SK-N-SH (cell line): Measurements from ENCODE around the gene SHISAL1. TPM values are rescaled to one million over a fixed set of nuclear protein-coding genes. Genes with fewer than 3 reads are reported as not detected.

Experiments
- CTCF ChIA-PET: fragments of 300-600, 350-600 bp; formaldehyde crosslinking; extraction: SDS; loops from one replicate; lab custom pipeline; 2021; lab: Yijun Ruan, JAX
- POLR2A ChIA-PET: fragments of 350-600 bp; sonication (Branson Sonifier 250); formaldehyde crosslinking; extraction: SDS; loops from one replicate; lab custom pipeline; 2020; ENCODE audit warnings: antibody characterized with exemption, inconsistent platforms; lab: Yijun Ruan, JAX
- DNase-seq: peaks from one replicate; pipeline ENCODE4 v3.0.0; 2012
- H2AFZ ChIP-seq: fragments of 200-600 bp; sonication (generic); 2 replicates; pipeline ENCODE4 v1.8.1; 2016; ENCODE audit warnings: antibody characterized with exemption, mild to moderate bottlenecking, low read depth
- H3F3A ChIP-seq: fragments of 200-600 bp; sonication (generic); replicated peaks from 2 replicates; pipeline ENCODE3; 2016; ENCODE audit warnings: antibody characterized with exemption, mild to moderate bottlenecking; ENCODE audit not compliant: insufficient read depth
- H3K27ac ChIP-seq, 2 experiments: fragments of 200-500 bp in 1 of 2; fragments of 200-600 bp in 1 of 2; sonication (Bioruptor generic) in 1 of 2; sonication (generic), shearing (Covaris generic) in 1 of 2; 2 replicates each; pipeline versions ENCODE4 v1.5.1 to v1.6.1; 2014 to 2016; ENCODE audit warnings: low read depth in 2 of 2, inconsistent platforms in 1 of 2, low read length in 1 of 2, mild to moderate bottlenecking in 1 of 2, mixed read lengths in 1 of 2
- H3K27me3 ChIP-seq: fragments of 200-600 bp; sonication (generic), shearing (Covaris generic); 2 replicates; pipeline ENCODE4 v1.6.1; 2016; ENCODE audit warnings: mixed run types; ENCODE audit not compliant: insufficient read depth
- H3K36me3 ChIP-seq, 2 experiments: fragments of 200-500 bp in 1 of 2; fragments of 200-600 bp in 1 of 2; sonication (Bioruptor generic) in 1 of 2; sonication (generic) in 1 of 2; replicated peaks in 1 of 2; 2 replicates each; pipeline versions ENCODE3 to v1.5.1; 2014 to 2016; ENCODE audit warnings: low read length in 1 of 2, mild to moderate bottlenecking in 1 of 2; ENCODE audit not compliant: insufficient read depth in 2 of 2, control insufficient read depth in 1 of 2
- H3K4me1 ChIP-seq, 2 experiments: fragments of 200-500 bp in 1 of 2; fragments of 200-600 bp in 1 of 2; sonication (Bioruptor generic) in 1 of 2; sonication (generic), shearing (Covaris generic) in 1 of 2; 2 replicates each; pipeline versions ENCODE4 v1.5.1 to v1.6.1; 2014 to 2016; ENCODE audit warnings: low read depth in 1 of 2, low read length in 1 of 2, mixed run types in 1 of 2; ENCODE audit not compliant: insufficient read depth in 2 of 2, control insufficient read depth in 1 of 2
- H3K4me2 ChIP-seq: fragments of 200-600 bp; sonication (generic), shearing (Covaris generic); 2 replicates; pipeline ENCODE4 v1.6.1; 2017; ENCODE audit warnings: mixed run types
- H3K4me3 ChIP-seq, 2 experiments: fragments of 200-500 bp in 1 of 2; fragments of 200-600 bp in 1 of 2; sonication (Bioruptor generic) in 1 of 2; sonication (generic), shearing (Covaris generic) in 1 of 2; 2 replicates each; pipeline versions ENCODE4 v1.5.1 to v1.8.1; 2014 to 2016; ENCODE audit warnings: low read depth in 2 of 2, inconsistent platforms in 1 of 2, low read length in 1 of 2, mild to moderate bottlenecking in 1 of 2, mixed read lengths in 1 of 2, moderate library complexity in 1 of 2
- H3K79me2 ChIP-seq: fragments of 200-600 bp; sonication (generic); 2 replicates; pipeline ENCODE4 v1.8.1; 2017; ENCODE audit warnings: mild to moderate bottlenecking; ENCODE audit not compliant: insufficient read depth
- H3K9ac ChIP-seq: fragments of 200-600 bp; sonication (generic); 2 replicates; pipeline ENCODE4 v1.6.1; 2017; ENCODE audit warnings: mixed run types
- H3K9me2 ChIP-seq: fragments of 200-600 bp; sonication (generic); 2 replicates; pipeline ENCODE4 v1.6.1; 2017; ENCODE audit warnings: mixed run types
- H3K9me3 ChIP-seq: fragments of 200-600 bp; sonication (generic); 2 replicates; pipeline ENCODE4 v1.6.1; 2017; ENCODE audit warnings: mixed run types, mild to moderate bottlenecking, moderate library complexity
- H4K20me1 ChIP-seq: fragments of 200-600 bp; sonication (generic); 2 replicates; pipeline ENCODE4 v1.6.1; 2017; ENCODE audit warnings: mild to moderate bottlenecking, mixed run types; ENCODE audit not compliant: insufficient read depth
- CTCF ChIP-seq: fragments of 200-600 bp; sonication (generic); IDR thresholded peaks from 2 replicates; pipeline ENCODE4 v1.6.1; 2017; ENCODE audit warnings: antibody characterized with exemption, mild to moderate bottlenecking, moderate library complexity
- ELF1 ChIP-seq: IDR thresholded peaks from 2 replicates; pipeline ENCODE4 v1.4.0; 2012
- FOSL2 ChIP-seq: IDR thresholded peaks from 2 replicates; pipeline ENCODE4 v1.4.0; 2012; ENCODE audit warnings: low read depth, mild to moderate bottlenecking, moderate library complexity, borderline replicate concordance
- FOXJ3 ChIP-seq: sonication (generic); formaldehyde crosslinking; IDR thresholded peaks from 2 replicates; pipeline ENCODE4 v1.5.1; 2020; ENCODE audit warnings: mild to moderate bottlenecking, missing genetic modification reagents
- FOXM1 ChIP-seq: IDR thresholded peaks from 2 replicates; pipeline ENCODE4 v1.4.0; 2012; ENCODE audit warnings: low read depth, mild to moderate bottlenecking
- JUND ChIP-seq: IDR thresholded peaks from 2 replicates; pipeline ENCODE4 v1.4.0; 2012
- RAD21 ChIP-seq: IDR thresholded peaks from 2 replicates; pipeline ENCODE4 v1.6.1; 2012; ENCODE audit warnings: mild to moderate bottlenecking, low read length
- REST ChIP-seq: IDR thresholded peaks from 2 replicates; pipeline ENCODE4 v1.6.1; 2012; ENCODE audit warnings: mild to moderate bottlenecking, low read depth, low read length, moderate library complexity
- RFX5 ChIP-seq: IDR thresholded peaks from 2 replicates; pipeline ENCODE4 v1.6.1; 2012; ENCODE audit warnings: mild to moderate bottlenecking, improper control_type of control experiment, low read length
- TEAD4 ChIP-seq: IDR thresholded peaks from 2 replicates; pipeline ENCODE4 v1.4.0; 2012; ENCODE audit warnings: mild to moderate bottlenecking, borderline replicate concordance; ENCODE audit not compliant: insufficient read depth
- USF2 ChIP-seq: fragments of 150-350 bp; IDR thresholded peaks from 2 replicates; pipeline ENCODE4 v1.6.1; 2017; ENCODE audit warnings: antibody characterized with exemption, low read length, low read depth, borderline replicate concordance
- YY1 ChIP-seq: IDR thresholded peaks from 2 replicates; pipeline ENCODE4 v1.4.0; 2012; ENCODE audit warnings: low read depth, mild to moderate bottlenecking
- ZBTB33 ChIP-seq: IDR thresholded peaks from 2 replicates; pipeline ENCODE4 v1.4.0; 2012; ENCODE audit warnings: low read depth, borderline replicate concordance
- WGBS: methylation state at CpG from one replicate; pipeline ENCODE4 v1.1.6; 2017; ENCODE audit warnings: low lambda C conversion rate; 5-methylcytosine and 5-hydroxymethylcytosine counted together
- polyA plus RNA-seq, 3 experiments: library from polyadenylated mRNA; depleted of rRNA; stranded (reverse); fragments of >200 nt; gene quantifications; 2 replicates each; pipeline ENCODE4 v1.2.3, GENCODE V29; 2012

Gene SHISAL1
- polyA plus RNA-seq, 1 of the 3 experiments (the other 2 are of a cell fraction), result 0.10 TPM

GRCh38 chr22:44357296-44357965, 44.7 kb upstream of the SHISAL1 start:
- H3K9me3 ChIP-seq, result no peaks in the 10 kb centered on the region
- no peaks in the 10 kb centered on the region for H4K20me1 ChIP-seq
- H2AFZ ChIP-seq, result no peak overlapping the region
- peaks cover 0 to 7% of the 10 kb centered on the region in 2 experiments; a peak in 1 of 4 replicates for H3K4me1 ChIP-seq
- no peak for DNase-seq
- no peak overlapping the region for H3K9ac ChIP-seq
- no peak overlapping the region for H3K4me3 ChIP-seq
- H3K27me3 ChIP-seq, result no peaks in the 10 kb centered on the region
- POLR2A ChIA-PET, result no interaction called here
- CTCF ChIA-PET, result interaction anchor here (0.8 to 1.2 kb wide), 5 partner anchors 12 to 277 kb away, joined by 3 read pairs; no protein-coding TSS in a partner anchor
- no peaks in the 10 kb centered on the region for H3K36me3 ChIP-seq
- 51% methylated on average over 8 of the region's 10 CpGs for WGBS
- peaks cover 7% of the 10 kb centered on the region for H3F3A ChIP-seq
- no peaks in the 10 kb centered on the region for H3K79me2 ChIP-seq
- H3K4me2 ChIP-seq, result no peak overlapping the region
- H3K27ac ChIP-seq, result no peak overlapping the region
- TF ChIP-seq REST (no peak), JUND (no peak), RAD21 (peak; percentile 45), CTCF (peak; percentile 34), RFX5 (no peak)
- H3K9me2 ChIP-seq, result no peaks in the 10 kb centered on the region

GRCh38 chr22:44355716-44356070, 42.9 kb upstream of the SHISAL1 start:
- CTCF ChIA-PET, result interaction anchor here (1.6 kb wide), 1 partner anchor 17 kb away, joined by 3 read pairs; no protein-coding TSS in a partner anchor
- Histone ChIP-seq H3K27me3 (no peaks in the 10 kb centered on the region), H3K79me2 (no peaks in the 10 kb centered on the region), H3F3A (peaks cover 4% of the 10 kb centered on the region), H4K20me1 (no peaks in the 10 kb centered on the region), H3K4me3 (no peak overlapping the region), H3K4me2 (no peak overlapping the region), H3K4me1 (peaks cover 0 to under 1% of the 10 kb centered on the region in 2 experiments; a peak in 1 of 4 replicates), H3K9me2 (no peaks in the 10 kb centered on the region), H3K36me3 (no peaks in the 10 kb centered on the region), H3K9ac (no peak overlapping the region), H3K27ac (no peak overlapping the region), H3K9me3 (no peaks in the 10 kb centered on the region), H2AFZ (no peak overlapping the region)
- 86% methylated on average over 2 of the region's 4 CpGs for WGBS
- TF ChIP-seq FOXM1, result no peak
- no peak for TF ChIP-seq ZBTB33
- TF ChIP-seq FOSL2, result no peak
- TF ChIP-seq FOXJ3 (CRISPR knock-in tag), result no peak
- no peak for TF ChIP-seq TEAD4
- no peak for TF ChIP-seq USF2
- no peak for TF ChIP-seq YY1
- TF ChIP-seq ELF1, result no peak
- no peak for DNase-seq
- POLR2A ChIA-PET, result no interaction called here
